KMS-11 (cell line): ENCODE data around the gene MEGF11.

ENCODE experiments used
- H2AFZ ChIP-seq: fragments of 200-600 bp; sonication (generic); 2 replicates; pipeline ENCODE4 v1.6.1; 2016; ENCODE audit warnings: antibody characterized with exemption, mixed run types, low read depth
- H3K27ac ChIP-seq: fragments of 200-600 bp; sonication (generic); 2 replicates; pipeline ENCODE4 v1.6.1; 2016; ENCODE audit warnings: mild to moderate bottlenecking, mixed run types
- H3K27me3 ChIP-seq: fragments of 200-600 bp; sonication (generic); 2 replicates; pipeline ENCODE4 v1.6.1; 2017; ENCODE audit warnings: mild to moderate bottlenecking, low read depth, mixed run types, moderate library complexity; ENCODE audit not compliant: insufficient read depth
- H3K36me3 ChIP-seq: fragments of 200-600 bp; sonication (generic); 2 replicates; pipeline ENCODE4 v1.6.1; 2017; ENCODE audit warnings: mild to moderate bottlenecking, mixed run types; ENCODE audit not compliant: insufficient read depth
- H3K4me1 ChIP-seq: fragments of 200-600 bp; sonication (generic); 2 replicates; pipeline ENCODE4 v1.6.1; 2016; ENCODE audit warnings: mild to moderate bottlenecking, low read depth, mixed run types; ENCODE audit not compliant: poor library complexity, severe bottlenecking
- H3K4me2 ChIP-seq: fragments of 200-600 bp; sonication (generic); 2 replicates; pipeline ENCODE4 v1.7.0; 2016; ENCODE audit warnings: mild to moderate bottlenecking, mixed run types
- H3K4me3 ChIP-seq: fragments of 200-600 bp; sonication (generic); IDR thresholded peaks from 2 replicates; pipeline ENCODE4 v1.6.1; 2017; ENCODE audit warnings: low read depth, low read length, mixed read lengths; ENCODE audit not compliant: insufficient read depth
- H3K79me2 ChIP-seq: fragments of 200-600 bp; sonication (generic); 2 replicates; pipeline ENCODE4 v1.6.1; 2016; ENCODE audit warnings: low read depth, mixed run types; ENCODE audit not compliant: insufficient read depth
- H3K9ac ChIP-seq: fragments of 200-600 bp; sonication (generic); 2 replicates; pipeline ENCODE4 v1.6.1; 2016; ENCODE audit warnings: mild to moderate bottlenecking, mixed run types
- H4K20me1 ChIP-seq: fragments of 200-600 bp; sonication (generic); 2 replicates; pipeline ENCODE4 v1.6.1; 2016; ENCODE audit warnings: mild to moderate bottlenecking, mixed run types; ENCODE audit not compliant: insufficient read depth
- TF ChIP-seq, protein P1 (sequence below): fragments of 200-600 bp; sonication (generic); conservative IDR thresholded peaks from 2 replicates; pipeline ENCODE4 v1.6.1; 2017; ENCODE audit warnings: low read depth, mild to moderate bottlenecking, antibody characterized with exemption, low read length, moderate library complexity, mixed read lengths

The MEGF11 gene

DNA sequence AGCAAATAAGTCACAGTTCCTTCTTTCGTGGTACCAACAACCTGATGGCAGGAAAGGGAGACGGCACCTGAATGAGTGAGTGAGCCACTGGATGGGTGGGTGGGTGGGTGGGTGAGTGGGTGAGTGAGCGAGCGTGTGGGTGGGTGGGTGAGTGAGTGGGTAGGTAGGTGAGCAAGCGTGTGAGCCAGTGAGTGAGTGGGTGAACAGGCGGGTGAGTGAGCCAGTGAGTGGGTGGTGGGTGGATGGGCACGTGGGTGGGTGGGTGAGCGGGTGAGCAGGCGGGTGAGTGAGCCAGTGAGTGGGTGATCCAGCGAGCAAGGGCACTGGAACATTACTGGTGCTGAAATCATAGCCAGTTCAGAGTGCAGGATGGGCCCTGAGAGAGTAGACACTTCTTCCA is 152.8 kb downstream of the MEGF11 start:
- Histone ChIP-seq H3K4me2 (no peak overlapping the region), H3K4me1 (no peaks in the 10 kb centered on the region), H2AFZ (no peak overlapping the region), H3K9ac (no peak overlapping the region), H4K20me1 (no peaks in the 10 kb centered on the region), H3K36me3 (no peaks in the 10 kb centered on the region), H3K27me3 (no peaks in the 10 kb centered on the region), H3K27ac (no peak overlapping the region), H3K79me2 (no peaks in the 10 kb centered on the region), H3K4me3 (no peak overlapping the region)
- TF ChIP-seq, protein P1, sequence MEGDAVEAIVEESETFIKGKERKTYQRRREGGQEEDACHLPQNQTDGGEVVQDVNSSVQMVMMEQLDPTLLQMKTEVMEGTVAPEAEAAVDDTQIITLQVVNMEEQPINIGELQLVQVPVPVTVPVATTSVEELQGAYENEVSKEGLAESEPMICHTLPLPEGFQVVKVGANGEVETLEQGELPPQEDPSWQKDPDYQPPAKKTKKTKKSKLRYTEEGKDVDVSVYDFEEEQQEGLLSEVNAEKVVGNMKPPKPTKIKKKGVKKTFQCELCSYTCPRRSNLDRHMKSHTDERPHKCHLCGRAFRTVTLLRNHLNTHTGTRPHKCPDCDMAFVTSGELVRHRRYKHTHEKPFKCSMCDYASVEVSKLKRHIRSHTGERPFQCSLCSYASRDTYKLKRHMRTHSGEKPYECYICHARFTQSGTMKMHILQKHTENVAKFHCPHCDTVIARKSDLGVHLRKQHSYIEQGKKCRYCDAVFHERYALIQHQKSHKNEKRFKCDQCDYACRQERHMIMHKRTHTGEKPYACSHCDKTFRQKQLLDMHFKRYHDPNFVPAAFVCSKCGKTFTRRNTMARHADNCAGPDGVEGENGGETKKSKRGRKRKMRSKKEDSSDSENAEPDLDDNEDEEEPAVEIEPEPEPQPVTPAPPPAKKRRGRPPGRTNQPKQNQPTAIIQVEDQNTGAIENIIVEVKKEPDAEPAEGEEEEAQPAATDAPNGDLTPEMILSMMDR: no peak

DNA sequence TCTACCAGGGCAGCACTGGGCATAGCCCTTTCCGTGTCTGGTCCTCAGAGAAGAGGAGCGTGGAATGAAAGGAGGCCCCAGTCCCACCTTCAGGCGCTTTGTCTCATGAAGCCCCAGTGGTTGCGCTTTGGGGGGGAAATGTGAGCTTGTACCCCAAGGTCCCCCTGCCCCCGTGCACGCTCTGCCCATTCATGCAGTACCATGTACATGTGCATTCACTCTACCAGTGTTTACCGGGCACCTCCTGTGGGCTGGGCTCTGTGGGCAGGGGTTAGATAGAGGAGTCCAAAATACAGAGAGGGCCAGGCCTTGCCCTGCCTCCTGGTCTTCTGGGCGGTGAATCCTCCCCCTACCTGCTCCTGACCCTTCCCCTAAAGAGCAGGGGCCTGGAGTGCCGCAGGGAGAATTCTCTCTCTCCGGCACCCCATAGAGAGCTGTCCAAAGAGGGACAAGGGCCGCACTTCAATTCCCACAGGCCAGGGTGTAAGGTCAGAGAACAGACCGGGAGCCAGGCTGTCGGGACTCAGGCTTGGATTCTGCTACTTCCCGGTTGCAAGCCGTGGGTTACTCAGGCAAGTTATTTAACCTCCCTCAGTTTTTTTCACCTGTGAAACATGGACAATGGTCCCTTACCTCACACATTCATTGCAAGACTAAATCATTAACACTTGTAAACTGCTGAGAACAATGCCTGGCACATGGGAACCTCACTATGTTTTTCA is 153.4 kb downstream of the MEGF11 start:
- H3K79me2 ChIP-seq: no peaks in the 10 kb centered on the region
- no peak overlapping the region for H3K4me2 ChIP-seq
- no peak overlapping the region for H3K27ac ChIP-seq
- H3K36me3 ChIP-seq: no peaks in the 10 kb centered on the region
- H2AFZ ChIP-seq: no peak overlapping the region
- no peak overlapping the region for H3K4me3 ChIP-seq
- TF ChIP-seq, protein P1: no peak
- no peaks in the 10 kb centered on the region for H3K4me1 ChIP-seq
- no peak overlapping the region for H3K9ac ChIP-seq
- no peaks in the 10 kb centered on the region for H3K27me3 ChIP-seq
- H4K20me1 ChIP-seq: no peaks in the 10 kb centered on the region

DNA sequence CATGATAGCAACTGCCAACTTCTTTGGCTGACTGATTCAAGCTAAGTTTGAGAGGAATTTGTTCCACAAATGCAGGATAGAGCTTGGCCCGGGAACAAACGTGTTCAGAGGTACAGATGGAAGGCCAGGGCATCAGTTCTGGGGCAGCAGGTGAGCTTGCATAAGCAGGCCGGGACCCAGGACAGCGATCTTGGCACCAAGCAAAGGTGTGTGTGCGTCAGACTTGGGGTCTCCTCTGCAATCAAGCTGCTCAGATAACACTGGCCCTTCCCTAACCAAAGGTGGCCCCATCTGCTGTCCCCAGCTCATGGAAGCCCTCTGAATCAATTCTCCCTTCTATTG is 155.6 kb downstream of the MEGF11 start:
- H2AFZ ChIP-seq: no peak overlapping the region
- TF ChIP-seq, protein P1: no peak
- H3K9ac ChIP-seq: no peak overlapping the region
- no peaks in the 10 kb centered on the region for H4K20me1 ChIP-seq
- no peaks in the 10 kb centered on the region for H3K27me3 ChIP-seq
- no peaks in the 10 kb centered on the region for H3K36me3 ChIP-seq
- H3K4me3 ChIP-seq: no peak overlapping the region
- no peak overlapping the region for H3K27ac ChIP-seq
- no peaks in the 10 kb centered on the region for H3K4me1 ChIP-seq
- H3K4me2 ChIP-seq: no peak overlapping the region
- H3K79me2 ChIP-seq: no peaks in the 10 kb centered on the region

DNA sequence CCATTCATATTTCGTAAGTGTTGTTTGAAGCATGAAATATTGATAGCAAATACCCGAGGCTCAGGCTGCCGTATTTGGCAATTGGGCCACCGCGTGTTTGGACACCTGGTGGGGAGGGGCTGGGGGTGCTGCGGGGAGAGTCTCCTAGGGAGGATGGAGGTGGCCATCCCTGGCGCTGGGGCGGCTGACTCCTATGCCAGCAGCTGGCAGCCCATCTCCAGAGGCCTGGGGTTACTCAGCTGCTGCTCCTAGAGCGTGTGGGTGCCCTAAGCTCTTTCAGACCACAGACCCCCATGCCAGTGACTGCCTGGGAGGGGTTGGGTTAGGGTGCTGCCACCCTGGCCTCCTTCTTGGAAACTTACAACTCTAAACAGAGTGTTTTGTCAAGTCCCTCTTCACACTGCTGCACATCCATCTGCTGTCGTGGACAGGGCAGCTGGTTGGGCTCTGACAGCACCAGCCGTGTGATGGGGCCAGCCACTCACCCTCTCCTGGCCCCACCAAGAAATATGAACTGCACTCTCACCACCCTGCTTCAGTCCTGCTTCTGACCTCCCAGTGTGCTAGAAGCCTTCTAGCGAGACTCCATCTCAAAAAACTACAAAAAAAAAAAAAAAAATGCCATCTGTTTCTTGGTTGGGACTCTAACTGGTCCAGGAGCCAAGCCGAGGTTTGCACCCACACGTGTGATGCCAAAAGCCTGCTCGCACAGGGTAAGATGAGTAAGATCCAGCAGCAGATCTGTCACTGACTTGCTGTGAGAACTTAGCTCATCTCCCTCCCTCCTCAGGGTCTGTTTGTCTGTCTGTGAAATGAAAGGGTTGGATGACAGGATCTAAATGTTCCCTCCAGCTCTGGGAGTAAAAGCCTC is 156.2 kb downstream of the MEGF11 start:
- H3K27me3 ChIP-seq: no peaks in the 10 kb centered on the region
- H4K20me1 ChIP-seq: no peaks in the 10 kb centered on the region
- TF ChIP-seq, protein P1: no peak
- no peaks in the 10 kb centered on the region for H3K4me1 ChIP-seq
- no peak overlapping the region for H3K4me3 ChIP-seq
- H3K9ac ChIP-seq: no peak overlapping the region
- H3K27ac ChIP-seq: no peak overlapping the region
- no peak overlapping the region for H3K4me2 ChIP-seq
- no peaks in the 10 kb centered on the region for H3K36me3 ChIP-seq
- no peaks in the 10 kb centered on the region for H3K79me2 ChIP-seq
- no peak overlapping the region for H2AFZ ChIP-seq
